Measurements from ENCODE around the gene SMKR1. TPM values are rescaled to one million over a fixed set of nuclear protein-coding genes. Genes with fewer than 3 reads are reported as not detected.

SMKR1 gene
- total RNA-seq, 2 donors from 2014 or later: 0.55 to 0.97 TPM

GRCh38 chr7:129454249-129454551 lies 48.1 kb upstream of the SMKR1 start:
- Mint-ChIP-seq H3K27ac (peak overlapping the region; percentile 81), H3K4me3 (no peak overlapping the region), H3K36me3 (ENCODE audit: low read depth) (peaks cover 52% of the 10 kb centered on the region), H3K27me3 (ENCODE audit: insufficient read depth) (no peaks in the 10 kb centered on the region), H3K4me1 (peaks cover 26% of the 10 kb centered on the region), H3K9me3 (peaks cover 6% of the 10 kb centered on the region)
- Histone ChIP-seq H3K4me1 (ENCODE audit: control insufficient read depth, insufficient read depth, low read length) (peaks cover 10% of the 10 kb centered on the region), H3K27ac (ENCODE audit: low read depth, low read length) (no peak overlapping the region), H3K27me3 (ENCODE audit: control insufficient read depth, insufficient read depth, low read length, poor library complexity, severe bottlenecking) (no peaks in the 10 kb centered on the region), H3K36me3 (ENCODE audit: control insufficient read depth, insufficient read depth, low read length) (peaks cover 31% of the 10 kb centered on the region), H3K4me3 (ENCODE audit: low read length) (no peak overlapping the region), H3K9ac (ENCODE audit: extremely low read depth, low read length, poor library complexity, severe bottlenecking) (no peak overlapping the region), H3K9me3 (ENCODE audit: control insufficient read depth, low read length) (peaks cover 2% of the 10 kb centered on the region)
- TF ChIP-seq, protein P1, sequence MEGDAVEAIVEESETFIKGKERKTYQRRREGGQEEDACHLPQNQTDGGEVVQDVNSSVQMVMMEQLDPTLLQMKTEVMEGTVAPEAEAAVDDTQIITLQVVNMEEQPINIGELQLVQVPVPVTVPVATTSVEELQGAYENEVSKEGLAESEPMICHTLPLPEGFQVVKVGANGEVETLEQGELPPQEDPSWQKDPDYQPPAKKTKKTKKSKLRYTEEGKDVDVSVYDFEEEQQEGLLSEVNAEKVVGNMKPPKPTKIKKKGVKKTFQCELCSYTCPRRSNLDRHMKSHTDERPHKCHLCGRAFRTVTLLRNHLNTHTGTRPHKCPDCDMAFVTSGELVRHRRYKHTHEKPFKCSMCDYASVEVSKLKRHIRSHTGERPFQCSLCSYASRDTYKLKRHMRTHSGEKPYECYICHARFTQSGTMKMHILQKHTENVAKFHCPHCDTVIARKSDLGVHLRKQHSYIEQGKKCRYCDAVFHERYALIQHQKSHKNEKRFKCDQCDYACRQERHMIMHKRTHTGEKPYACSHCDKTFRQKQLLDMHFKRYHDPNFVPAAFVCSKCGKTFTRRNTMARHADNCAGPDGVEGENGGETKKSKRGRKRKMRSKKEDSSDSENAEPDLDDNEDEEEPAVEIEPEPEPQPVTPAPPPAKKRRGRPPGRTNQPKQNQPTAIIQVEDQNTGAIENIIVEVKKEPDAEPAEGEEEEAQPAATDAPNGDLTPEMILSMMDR (conservative IDR thresholded peaks at IDR 0.05): no peak
- 33 to 83% methylated on average over 2 to 4 of the region's 4 CpGs for WGBS, 2 experiments (ENCODE audit: insufficient coverage in 1 of 2, insufficient read length in 1 of 2)
- peak; percentile 97 for DNase-seq

DNA sequence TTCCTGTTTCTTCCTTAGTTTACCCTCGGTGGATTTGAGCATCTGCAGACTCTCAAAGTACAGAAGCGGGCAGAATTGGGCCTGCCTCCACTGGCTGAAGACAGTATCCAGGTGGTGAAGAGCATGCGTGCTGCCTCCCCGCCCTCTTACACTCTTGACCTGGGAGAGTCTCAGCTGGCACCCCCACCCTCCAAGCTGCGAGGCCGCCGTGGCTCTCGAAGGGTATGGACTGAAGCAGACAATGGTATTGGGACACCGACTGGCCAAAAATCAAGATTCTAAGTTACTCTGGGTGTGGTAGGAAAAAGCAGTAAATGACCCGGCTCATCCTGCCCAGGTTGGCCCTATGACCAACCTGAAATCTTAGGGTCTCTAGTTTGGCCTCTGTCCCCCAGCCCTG lies 45.9 kb upstream of the SMKR1 start:
- Histone ChIP-seq H3K9me3 (ENCODE audit: control insufficient read depth, low read length) (no peaks in the 10 kb centered on the region), H3K27me3 (ENCODE audit: control insufficient read depth, insufficient read depth, low read length, poor library complexity, severe bottlenecking) (no peaks in the 10 kb centered on the region), H3K36me3 (ENCODE audit: control insufficient read depth, insufficient read depth, low read length) (peaks cover 48% of the 10 kb centered on the region), H3K9ac (ENCODE audit: extremely low read depth, low read length, poor library complexity, severe bottlenecking) (no peak overlapping the region), H3K4me3 (ENCODE audit: low read length) (no peak overlapping the region), H3K4me1 (ENCODE audit: control insufficient read depth, insufficient read depth, low read length) (peaks cover 10% of the 10 kb centered on the region), H3K27ac (ENCODE audit: low read depth, low read length) (no peak overlapping the region)
- Mint-ChIP-seq H3K9me3 (no peaks in the 10 kb centered on the region), H3K36me3 (ENCODE audit: low read depth) (peaks cover 33% of the 10 kb centered on the region), H3K27ac (no peak overlapping the region), H3K27me3 (ENCODE audit: insufficient read depth) (no peaks in the 10 kb centered on the region), H3K4me3 (no peak overlapping the region), H3K4me1 (peaks cover 26% of the 10 kb centered on the region)
- TF ChIP-seq, protein P1 (conservative IDR thresholded peaks at IDR 0.05): no peak
- WGBS, 2 experiments (ENCODE audit: insufficient coverage in 1 of 2, insufficient read length in 1 of 2): 96 to 100% methylated on average over 8 to 10 of the region's 10 CpGs
- no peak for DNase-seq

DNA sequence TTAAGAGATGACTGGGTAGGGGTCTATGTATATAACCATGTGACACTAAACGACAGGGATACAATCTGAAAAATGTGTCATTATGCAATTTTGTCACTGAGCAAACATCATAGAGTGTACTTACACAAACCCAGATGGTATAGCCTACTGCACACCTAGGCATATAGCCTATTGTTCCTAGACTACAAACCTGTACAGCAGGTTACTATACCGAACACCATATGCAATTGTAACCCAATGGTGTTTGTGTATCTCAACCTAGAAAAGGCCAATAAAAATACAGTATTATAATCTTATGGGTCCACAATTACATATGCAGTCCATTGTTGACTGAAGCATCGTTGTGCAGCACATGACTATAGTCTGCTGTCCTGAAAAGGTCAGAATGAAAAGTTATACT lies 45.2 kb upstream of the SMKR1 start:
- H3K27ac ChIP-seq (ENCODE audit: low read depth, low read length): no peak overlapping the region
- DNase-seq: no peak
- no peak overlapping the region for H3K4me3 ChIP-seq (ENCODE audit: low read length)
- H3K27me3 Mint-ChIP-seq (ENCODE audit: insufficient read depth): no peaks in the 10 kb centered on the region
- 92 to 96% methylated on average over 3 of the region's 3 CpGs for WGBS, 2 experiments (ENCODE audit: insufficient coverage in 1 of 2, insufficient read length in 1 of 2)
- H3K4me1 Mint-ChIP-seq: peaks cover 26% of the 10 kb centered on the region
- no peaks in the 10 kb centered on the region for H3K9me3 Mint-ChIP-seq
- H3K4me3 Mint-ChIP-seq: no peak overlapping the region
- H3K36me3 Mint-ChIP-seq (ENCODE audit: low read depth): peaks cover 27% of the 10 kb centered on the region
- H3K9ac ChIP-seq (ENCODE audit: extremely low read depth, low read length, poor library complexity, severe bottlenecking): no peak overlapping the region
- H3K36me3 ChIP-seq (ENCODE audit: control insufficient read depth, insufficient read depth, low read length): peaks cover 50% of the 10 kb centered on the region
- peaks cover 10% of the 10 kb centered on the region for H3K4me1 ChIP-seq (ENCODE audit: control insufficient read depth, insufficient read depth, low read length)
- no peaks in the 10 kb centered on the region for H3K9me3 ChIP-seq (ENCODE audit: control insufficient read depth, low read length)
- no peak overlapping the region for H3K27ac Mint-ChIP-seq
- no peaks in the 10 kb centered on the region for H3K27me3 ChIP-seq (ENCODE audit: control insufficient read depth, insufficient read depth, low read length, poor library complexity, severe bottlenecking)
- TF ChIP-seq, protein P1 (conservative IDR thresholded peaks at IDR 0.05): no peak

Measured in endodermal cell (in vitro differentiated cells).